OCI-LY7 (cell line): ENCODE measurements around the gene SMCHD1.

Experiments used
- CTCF ChIP-seq: fragments of 200-600 bp; sonication (generic); conservative IDR thresholded peaks from 2 replicates; pipeline ENCODE4 v1.5.1; 2014; ENCODE audit warnings: mild to moderate bottlenecking, antibody characterized with exemption, low read length, moderate library complexity, mixed read lengths
- EZH2phosphoT487 ChIP-seq: fragments of 200-600 bp; sonication (generic); IDR thresholded peaks from 2 replicates; pipeline ENCODE4 v1.6.1; 2018; ENCODE audit warnings: low read depth, borderline replicate concordance, mild to moderate bottlenecking, mixed run types, antibody characterized with exemption, low read length, moderate library complexity, mixed read lengths

GRCh38 chr18:2625217-2625616 lies 30.3 kb upstream of the SMCHD1 start:
- TF ChIP-seq CTCF: no peak
- no peak for TF ChIP-seq EZH2phosphoT487
